Measurements from ENCODE around the gene PRR20G. TPM values are rescaled to one million over a fixed set of nuclear protein-coding genes. Genes with fewer than 3 reads are reported as not detected.
"Not testable (repeated sequence)": the region's sequence is repeated elsewhere in the genome, so short reads cannot be mapped to it uniquely, and the experiment has no call there.

Gene PRR20G
- total and polyA plus RNA-seq, 2 experiments from 2014 or later = 0.39 TPM; not detected in 1

DNA sequence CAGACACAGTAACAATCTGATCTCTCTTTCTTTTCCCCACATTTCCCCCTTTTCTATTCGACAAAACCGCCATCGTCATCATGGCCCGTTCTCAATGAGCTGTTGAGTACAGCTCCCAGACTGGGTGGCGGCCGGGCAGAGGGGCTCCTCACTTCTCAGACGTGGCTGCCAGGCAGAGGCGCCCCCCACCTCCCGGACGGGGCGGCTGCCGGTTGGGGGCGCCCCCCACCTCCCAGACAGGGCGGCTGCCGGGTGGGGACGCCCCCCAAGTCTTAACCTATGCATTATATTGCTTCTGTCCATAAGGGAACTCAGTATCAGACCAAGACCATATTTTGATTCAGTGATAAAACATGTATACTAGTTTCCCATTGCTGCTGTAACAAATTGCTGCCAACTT lies 5.8 kb upstream of the PRR20G start:
- not testable (repeated sequence) for H3K9me3 Mint-ChIP-seq; H3K4me3 ChIP-seq; H3K36me3 Mint-ChIP-seq (ENCODE audit: low read depth); H4K20me1 ChIP-seq (replicated peaks; ENCODE audit: insufficient read depth); H3K27ac Mint-ChIP-seq; H3K4me2 ChIP-seq; H3K4me1 Mint-ChIP-seq; H3K79me2 ChIP-seq (replicated peaks; ENCODE audit: insufficient read depth); H3K27me3 ChIP-seq (ENCODE audit: insufficient read depth); H3K27ac ChIP-seq (ENCODE audit: low read depth); H3K4me1 ChIP-seq (ENCODE audit: insufficient read depth); H2AFZ ChIP-seq; H3K27me3 Mint-ChIP-seq (ENCODE audit: insufficient read depth, low read depth, poor library complexity); H3F3A ChIP-seq (replicated peaks; ENCODE audit: low read depth); H3K4me3 Mint-ChIP-seq; ATAC-seq; H3K9me2 ChIP-seq (ENCODE audit: insufficient read depth); H3K36me3 ChIP-seq (ENCODE audit: insufficient read depth); DNase-seq (ENCODE audit: low spot score)

DNA sequence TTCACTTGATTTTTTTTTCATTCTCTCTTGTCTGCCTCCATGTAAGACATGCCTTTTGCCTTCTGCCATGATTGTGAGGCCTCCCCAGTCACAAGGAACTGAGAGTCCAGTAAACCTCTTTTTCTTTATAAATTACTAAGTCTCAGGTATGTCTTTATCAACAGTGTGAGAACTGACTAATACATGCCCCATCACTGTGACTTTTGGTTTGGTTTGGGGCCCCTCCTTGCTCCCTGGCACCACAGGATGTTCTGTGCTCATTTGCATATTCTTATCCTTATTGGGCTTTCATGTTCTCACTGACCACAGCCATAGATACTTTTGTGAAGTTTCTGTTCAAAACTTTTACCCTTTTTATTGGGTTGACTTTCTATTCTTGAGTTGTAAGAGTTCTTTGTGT lies 3.8 kb upstream of the PRR20G start:
- Histone ChIP-seq H3K27me3 (ENCODE audit: insufficient read depth) (no peaks in the 10 kb centered on the region), H3K4me3 (no peak overlapping the region), H3F3A (replicated peaks; ENCODE audit: low read depth) (no peaks in the 10 kb centered on the region), H3K9me2 (ENCODE audit: insufficient read depth) (no peaks in the 10 kb centered on the region), H3K27ac (ENCODE audit: low read depth) (no peak overlapping the region), H2AFZ (no peak overlapping the region), H4K20me1 (replicated peaks; ENCODE audit: insufficient read depth) (no peaks in the 10 kb centered on the region), H3K36me3 (ENCODE audit: insufficient read depth) (no peaks in the 10 kb centered on the region), H3K4me1 (ENCODE audit: insufficient read depth) (no peaks in the 10 kb centered on the region), H3K4me2 (no peak overlapping the region), H3K79me2 (replicated peaks; ENCODE audit: insufficient read depth) (no peaks in the 10 kb centered on the region)
- ATAC-seq (no peak), DNase-seq (ENCODE audit: low spot score) (no peak)
- peaks cover 11% of the 10 kb centered on the region; the same call in 2 of the 3 replicates for H3K9me3 Mint-ChIP-seq
- no peak overlapping the region for H3K4me3 Mint-ChIP-seq
- no peaks in the 10 kb centered on the region for H3K36me3 Mint-ChIP-seq (ENCODE audit: low read depth)
- no peaks in the 10 kb centered on the region for H3K27me3 Mint-ChIP-seq (ENCODE audit: insufficient read depth, low read depth, poor library complexity)
- peaks cover under 1% of the 10 kb centered on the region; the same call in 1 of the 3 replicates for H3K4me1 Mint-ChIP-seq
- TF ChIP-seq NANOG (IDR thresholded peaks at IDR 0.05; ENCODE audit: borderline replicate concordance) (no peak), EZH2 (IDR thresholded peaks at IDR 0.05; ENCODE audit: low read depth, unreplicated experiment) (no peak), ZNF114 (CRISPR knock-in tag; IDR thresholded peaks at IDR 0.05) (no peak), CTCF (conservative IDR thresholded peaks at IDR 0.05; ENCODE audit: low read depth in 2 of 2) (no peak), EZH2phosphoT487 (IDR thresholded peaks at IDR 0.05; ENCODE audit: unreplicated experiment) (no peak), REST (IDR thresholded peaks at IDR 0.05; ENCODE audit: unreplicated experiment) (no peak)
- no peak overlapping the region for H3K27ac Mint-ChIP-seq

All from GM23338 (cell line).